GM12878 (cell line): Measurements from ENCODE around the gene KRT72. TPM values are rescaled to one million over a fixed set of nuclear protein-coding genes. Genes with fewer than 3 reads are reported as not detected.

Experiments
- ATAC-seq: fragments of 200-7000 bp; cut with Tn5 transposase; 3 replicates; pipeline ENCODE4 v1.9.1; 2020; ENCODE audit warnings: mild to moderate bottlenecking, moderate library complexity
- BruUV-seq: library from RNA; stranded (reverse); fragments of 400-500 nt; replicated peaks from 2 replicates; lab custom pipeline; 2021; lab: Mats Ljungman, UMichigan
- CTCF ChIA-PET: fragments of 300-600 bp; sonication (Branson Sonifier 250); formaldehyde crosslinking; extraction: SDS; loops from one replicate; lab custom pipeline; 2021; ENCODE audit warnings: inconsistent platforms; lab: Yijun Ruan, JAX
- POLR2A ChIA-PET: fragments of 350-600 bp; formaldehyde crosslinking; extraction: SDS; loops from one replicate; lab custom pipeline; 2021; ENCODE audit warnings: inconsistent platforms; lab: Charles Lee
- RAD21 ChIA-PET: fragments of 300-600 bp; sonication (Branson Sonifier 250); formaldehyde crosslinking; loops from one replicate; lab custom pipeline; 2023; ENCODE audit warnings: antibody characterized with exemption; ENCODE audit not compliant: unreplicated experiment; lab: Charles Lee
- SMC1A ChIA-PET: fragments of 300-600 bp; sonication (Branson Sonifier 250); formaldehyde crosslinking; loops from one replicate; lab custom pipeline; 2023; ENCODE audit not compliant: unreplicated experiment, uncharacterized antibody; lab: Charles Lee
- DNase-seq: peaks from one replicate; pipeline ENCODE4 v3.0.0-alpha.2; 2011; ENCODE audit warnings: low read depth, low spot score
- FAIRE-seq: peaks from 3 replicates; lab custom pipeline; 2011; peaks lifted over from hg19 to GRCh38; lab: Jason Lieb, UNC
- H2AFZ ChIP-seq: 2 replicates; pipeline ENCODE4 v1.6.0; 2011; ENCODE audit warnings: low read depth, low read length, control low read depth; ENCODE audit not compliant: control insufficient read depth
- H3K27ac ChIP-seq: 2 replicates; pipeline ENCODE4 v1.5.1; 2011; ENCODE audit warnings: control low read depth; ENCODE audit not compliant: control insufficient read depth, insufficient read depth
- H3K27me3 ChIP-seq, 2 experiments: replicated peaks in 1 of 2; 2 replicates each; pipeline versions ENCODE4 v1.6.0 to v1.6.1; 2011; ENCODE audit warnings: low read length in 1 of 2; ENCODE audit not compliant: control insufficient read depth in 2 of 2, insufficient read depth in 2 of 2
- H3K36me3 ChIP-seq, 2 experiments: 2 replicates each; pipeline ENCODE4 v1.5.1; 2011; ENCODE audit warnings: low read length in 1 of 2; ENCODE audit not compliant: control insufficient read depth in 2 of 2, insufficient read depth in 2 of 2
- H3K4me1 ChIP-seq: 2 replicates; pipeline ENCODE4 v1.6.1; 2011; ENCODE audit warnings: mild to moderate bottlenecking, low read length, moderate library complexity, mixed read lengths; ENCODE audit not compliant: control insufficient read depth, insufficient read depth
- H3K4me2 ChIP-seq: 2 replicates; pipeline ENCODE4 v1.6.0; 2011; ENCODE audit warnings: control low read depth; ENCODE audit not compliant: control insufficient read depth, insufficient read depth
- H3K4me3 ChIP-seq: fragments of 200-600 bp; sonication (generic); 2 replicates; pipeline ENCODE4 v1.5.1; 2016
- H3K79me2 ChIP-seq: 2 replicates; pipeline ENCODE4 v1.6.0; 2011; ENCODE audit warnings: low read length; ENCODE audit not compliant: control insufficient read depth, insufficient read depth
- H3K9ac ChIP-seq: 2 replicates; pipeline ENCODE4 v1.8.0; 2011; ENCODE audit warnings: low read length, control low read depth, mixed read lengths; ENCODE audit not compliant: control insufficient read depth, insufficient read depth
- H3K9me3 ChIP-seq: replicated peaks from 3 replicates; pipeline ENCODE4 v1.5.1; 2011; ENCODE audit warnings: mild to moderate bottlenecking, low read length; ENCODE audit not compliant: control insufficient read depth, insufficient read depth
- H4K20me1 ChIP-seq: 2 replicates; pipeline ENCODE4 v1.6.0; 2011; ENCODE audit not compliant: control insufficient read depth, insufficient read depth
- ASH2L ChIP-seq: fragments of 300-600, 200-600 bp; sonication (generic); IDR thresholded peaks from 2 replicates; pipeline ENCODE4 v1.6.1; 2017; ENCODE audit warnings: low read depth, mild to moderate bottlenecking, borderline replicate concordance
- CREM ChIP-seq: IDR thresholded peaks from 2 replicates; pipeline ENCODE4 v1.6.1; 2014; ENCODE audit warnings: antibody characterized with exemption, low read depth
- KLF5 ChIP-seq: fragments of 450-650 bp; IDR thresholded peaks from 2 replicates; pipeline ENCODE4 v1.6.1; 2014; ENCODE audit warnings: mild to moderate bottlenecking; ENCODE audit not compliant: partially characterized antibody
- MXI1 ChIP-seq: fragments of 150-350 bp; IDR thresholded peaks from 2 replicates; pipeline ENCODE4 v1.6.1; 2011; ENCODE audit warnings: low read depth, mild to moderate bottlenecking, inconsistent platforms, low read length, improper control_type of control experiment
- RELA ChIP-seq: fragments of 450-650 bp; IDR thresholded peaks from 2 replicates; pipeline ENCODE4 v1.8.0; 2014; ENCODE audit warnings: borderline replicate concordance; ENCODE audit not compliant: partially characterized antibody
- SUPT20H ChIP-seq: IDR thresholded peaks from 2 replicates; pipeline ENCODE4 v1.6.1; 2011; ENCODE audit warnings: low read depth, mild to moderate bottlenecking, low read length, moderate library complexity, borderline replicate concordance; ENCODE audit not compliant: control insufficient read depth
- WGBS: methylation state at CpG from one replicate; pipeline ENCODE4 v1.1.6; 2016; ENCODE audit warnings: low lambda C conversion rate; ENCODE audit not compliant: insufficient replicate concordance, insufficient coverage; ENCODE audit errors: missing lambda C conversion rate; 5-methylcytosine and 5-hydroxymethylcytosine counted together
- in situ Hi-C: fragments of 300-500 bp; cut with MboI; formaldehyde crosslinking; loops from 9 replicates; pipeline ENCODE4 v1.14.3; 2018; ENCODE audit warnings: mixed read lengths
- intact Hi-C: fragments of 100-400 bp; cut with micrococcal nuclease; formaldehyde crosslinking; loops from one replicate; pipeline ENCODE4 v1.14.2; 2022; ENCODE audit not compliant: unreplicated experiment
- polyA plus RNA-seq, 11 experiments: library from polyadenylated mRNA; depleted of rRNA in 4 of 11; unstranded in 6 of 11; stranded (reverse) in 5 of 11; fragments of >200 nt; fragmentation: Nextera tagmentation in 4 of 11; fragmentation: Illumina TruSeq in 1 of 11; extraction: Ambion mirVana in 4 of 11; extraction: Trizol in 1 of 11; gene quantifications; 1 replicate in 1 of 11; 2 replicates in 10 of 11; pipeline versions ENCODE4 v1.2.1 to v1.2.3, GENCODE V29; 2011 to 2016; ENCODE audit warnings: inconsistent platforms in 2 of 11, missing spikeins in 2 of 11, low read depth in 1 of 11
- total RNA-seq, 4 experiments: library from RNA; depleted of rRNA in 3 of 4; stranded (reverse); fragments of >200 nt in 3 of 4; fragmentation: Illumina TruSeq in 1 of 4; extraction: Trizol in 1 of 4; gene quantifications; 2 replicates each; pipeline versions ENCODE4 v1.2.1 to v1.2.3, GENCODE V29; 2013 to 2021
- TF ChIP-seq, protein P1 (sequence below): fragments of 150-350 bp; IDR thresholded peaks from 2 replicates; pipeline ENCODE4 v1.6.1; 2014; ENCODE audit warnings: mild to moderate bottlenecking, low read depth, low read length
- TF ChIP-seq, protein P2 (sequence below): IDR thresholded peaks from 2 replicates; pipeline ENCODE4 v1.6.1; 2012; ENCODE audit warnings: low read depth, low read length, improper control_type of control experiment
- TF ChIP-seq, protein P3 (sequence below): fragments of 450-650 bp; IDR thresholded peaks from 2 replicates; pipeline ENCODE4 v1.6.1; 2018; ENCODE audit warnings: mild to moderate bottlenecking, low read depth, moderate library complexity; ENCODE audit not compliant: partially characterized antibody
- TF ChIP-seq, protein P4 (sequence below): fragments of 450-650 bp; IDR thresholded peaks from 2 replicates; pipeline ENCODE4 v1.6.1; 2017; ENCODE audit warnings: mild to moderate bottlenecking

The KRT72 gene
- total and polyA plus RNA-seq, 10 of the 15 experiments (the other 5 are each of a cell fraction or from before 2014, with no cell fraction given) = not detected

DNA sequence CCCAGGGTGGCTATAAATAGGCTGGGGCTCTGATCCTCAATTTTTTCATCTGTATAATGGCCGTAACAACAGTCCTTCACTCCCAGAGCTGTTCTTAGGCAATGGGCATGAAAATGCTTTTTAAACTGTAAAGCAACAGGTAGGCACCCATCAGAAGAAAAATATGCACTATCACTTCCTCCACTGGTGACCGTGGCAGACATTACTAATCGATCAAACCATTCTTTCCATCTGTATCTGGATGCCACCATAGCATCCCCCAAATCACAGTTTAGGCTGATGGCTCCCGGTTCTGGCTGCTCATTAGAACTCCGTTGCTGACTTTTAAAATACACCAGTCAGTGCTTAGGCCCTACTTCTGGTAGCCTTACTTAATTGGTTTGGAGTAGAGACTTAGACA, 59.6 kb downstream of the KRT72 start:
- no peak for ATAC-seq
- ChIA-PET POLR2A (no interaction called here), RAD21 (no interaction called here), CTCF (no interaction called here), SMC1A (no interaction called here)
- Histone ChIP-seq H3K27me3 (peaks cover 0 to 3% of the 10 kb centered on the region in 2 experiments; a peak in 1 of 4 replicates), H3K4me1 (no peaks in the 10 kb centered on the region), H3K36me3 (no peaks in the 10 kb centered on the region), H3K4me2 (no peak overlapping the region), H2AFZ (no peak overlapping the region), H3K4me3 (no peak overlapping the region), H3K9ac (no peak overlapping the region), H4K20me1 (no peaks in the 10 kb centered on the region), H3K79me2 (no peaks in the 10 kb centered on the region), H3K27ac (no peak overlapping the region), H3K9me3 (no peaks in the 10 kb centered on the region)
- WGBS = 31% methylated on average over 5 of the region's 5 CpGs
- TF ChIP-seq MXI1 (no peak), RELA (no peak)
- TF ChIP-seq, protein P1, sequence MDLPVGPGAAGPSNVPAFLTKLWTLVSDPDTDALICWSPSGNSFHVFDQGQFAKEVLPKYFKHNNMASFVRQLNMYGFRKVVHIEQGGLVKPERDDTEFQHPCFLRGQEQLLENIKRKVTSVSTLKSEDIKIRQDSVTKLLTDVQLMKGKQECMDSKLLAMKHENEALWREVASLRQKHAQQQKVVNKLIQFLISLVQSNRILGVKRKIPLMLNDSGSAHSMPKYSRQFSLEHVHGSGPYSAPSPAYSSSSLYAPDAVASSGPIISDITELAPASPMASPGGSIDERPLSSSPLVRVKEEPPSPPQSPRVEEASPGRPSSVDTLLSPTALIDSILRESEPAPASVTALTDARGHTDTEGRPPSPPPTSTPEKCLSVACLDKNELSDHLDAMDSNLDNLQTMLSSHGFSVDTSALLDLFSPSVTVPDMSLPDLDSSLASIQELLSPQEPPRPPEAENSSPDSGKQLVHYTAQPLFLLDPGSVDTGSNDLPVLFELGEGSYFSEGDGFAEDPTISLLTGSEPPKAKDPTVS = no peak
- FAIRE-seq = no peak
- intact Hi-C loops = no loop called here
- in situ Hi-C loops = no loop called here
- BruUV-seq = no TSS peak
- DNase-seq = no peak

DNA sequence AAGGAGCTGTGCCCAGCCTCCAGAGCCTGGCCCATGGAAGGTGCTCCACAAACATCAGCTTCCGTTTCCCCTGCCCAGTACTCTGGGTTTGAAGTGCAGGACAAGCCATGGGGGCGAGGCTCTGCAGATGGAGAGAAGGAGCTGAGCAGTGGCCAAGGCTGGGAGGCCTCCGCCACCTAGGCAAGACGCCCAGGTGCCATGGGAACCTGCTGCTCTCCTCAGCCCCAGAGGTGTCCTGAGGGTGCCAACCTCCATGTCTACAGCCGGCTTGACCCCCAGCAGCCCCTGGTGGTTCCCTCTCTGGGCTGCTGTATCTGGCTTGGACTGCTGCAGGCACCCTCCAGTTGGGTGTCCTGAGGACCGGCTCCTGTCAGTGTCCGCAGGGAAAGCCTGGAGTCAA, 60.7 kb downstream of the KRT72 start:
- ChIA-PET SMC1A (no interaction called here), POLR2A (no interaction called here), CTCF (no interaction called here), RAD21 (no interaction called here)
- Histone ChIP-seq H3K4me1 (no peaks in the 10 kb centered on the region), H3K4me3 (no peak overlapping the region), H4K20me1 (no peaks in the 10 kb centered on the region), H3K27ac (no peak overlapping the region), H3K27me3 (peaks cover 0 to 2% of the 10 kb centered on the region in 2 experiments; a peak in 1 of 4 replicates), H3K9me3 (no peaks in the 10 kb centered on the region), H2AFZ (no peak overlapping the region), H3K4me2 (no peak overlapping the region), H3K79me2 (no peaks in the 10 kb centered on the region), H3K9ac (no peak overlapping the region), H3K36me3 (no peaks in the 10 kb centered on the region)
- FAIRE-seq (no peak), ATAC-seq (no peak), DNase-seq (no peak)
- intact Hi-C loops (no loop called here), in situ Hi-C loops (no loop called here)
- WGBS = 34% methylated on average over 7 of the region's 7 CpGs
- no TSS peak for BruUV-seq
- TF ChIP-seq ASH2L = no peak
- TF ChIP-seq, protein P2, sequence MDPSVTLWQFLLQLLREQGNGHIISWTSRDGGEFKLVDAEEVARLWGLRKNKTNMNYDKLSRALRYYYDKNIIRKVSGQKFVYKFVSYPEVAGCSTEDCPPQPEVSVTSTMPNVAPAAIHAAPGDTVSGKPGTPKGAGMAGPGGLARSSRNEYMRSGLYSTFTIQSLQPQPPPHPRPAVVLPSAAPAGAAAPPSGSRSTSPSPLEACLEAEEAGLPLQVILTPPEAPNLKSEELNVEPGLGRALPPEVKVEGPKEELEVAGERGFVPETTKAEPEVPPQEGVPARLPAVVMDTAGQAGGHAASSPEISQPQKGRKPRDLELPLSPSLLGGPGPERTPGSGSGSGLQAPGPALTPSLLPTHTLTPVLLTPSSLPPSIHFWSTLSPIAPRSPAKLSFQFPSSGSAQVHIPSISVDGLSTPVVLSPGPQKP = no peak
- TF ChIP-seq KLF5 = no peak
- TF ChIP-seq SUPT20H = no peak
- TF ChIP-seq, protein P3, sequence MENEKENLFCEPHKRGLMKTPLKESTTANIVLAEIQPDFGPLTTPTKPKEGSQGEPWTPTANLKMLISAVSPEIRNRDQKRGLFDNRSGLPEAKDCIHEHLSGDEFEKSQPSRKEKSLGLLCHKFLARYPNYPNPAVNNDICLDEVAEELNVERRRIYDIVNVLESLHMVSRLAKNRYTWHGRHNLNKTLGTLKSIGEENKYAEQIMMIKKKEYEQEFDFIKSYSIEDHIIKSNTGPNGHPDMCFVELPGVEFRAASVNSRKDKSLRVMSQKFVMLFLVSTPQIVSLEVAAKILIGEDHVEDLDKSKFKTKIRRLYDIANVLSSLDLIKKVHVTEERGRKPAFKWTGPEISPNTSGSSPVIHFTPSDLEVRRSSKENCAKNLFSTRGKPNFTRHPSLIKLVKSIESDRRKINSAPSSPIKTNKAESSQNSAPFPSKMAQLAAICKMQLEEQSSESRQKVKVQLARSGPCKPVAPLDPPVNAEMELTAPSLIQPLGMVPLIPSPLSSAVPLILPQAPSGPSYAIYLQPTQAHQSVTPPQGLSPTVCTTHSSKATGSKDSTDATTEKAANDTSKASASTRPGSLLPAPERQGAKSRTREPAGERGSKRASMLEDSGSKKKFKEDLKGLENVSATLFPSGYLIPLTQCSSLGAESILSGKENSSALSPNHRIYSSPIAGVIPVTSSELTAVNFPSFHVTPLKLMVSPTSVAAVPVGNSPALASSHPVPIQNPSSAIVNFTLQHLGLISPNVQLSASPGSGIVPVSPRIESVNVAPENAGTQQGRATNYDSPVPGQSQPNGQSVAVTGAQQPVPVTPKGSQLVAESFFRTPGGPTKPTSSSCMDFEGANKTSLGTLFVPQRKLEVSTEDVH = no peak
- no peak for TF ChIP-seq CREM
- TF ChIP-seq, protein P4, sequence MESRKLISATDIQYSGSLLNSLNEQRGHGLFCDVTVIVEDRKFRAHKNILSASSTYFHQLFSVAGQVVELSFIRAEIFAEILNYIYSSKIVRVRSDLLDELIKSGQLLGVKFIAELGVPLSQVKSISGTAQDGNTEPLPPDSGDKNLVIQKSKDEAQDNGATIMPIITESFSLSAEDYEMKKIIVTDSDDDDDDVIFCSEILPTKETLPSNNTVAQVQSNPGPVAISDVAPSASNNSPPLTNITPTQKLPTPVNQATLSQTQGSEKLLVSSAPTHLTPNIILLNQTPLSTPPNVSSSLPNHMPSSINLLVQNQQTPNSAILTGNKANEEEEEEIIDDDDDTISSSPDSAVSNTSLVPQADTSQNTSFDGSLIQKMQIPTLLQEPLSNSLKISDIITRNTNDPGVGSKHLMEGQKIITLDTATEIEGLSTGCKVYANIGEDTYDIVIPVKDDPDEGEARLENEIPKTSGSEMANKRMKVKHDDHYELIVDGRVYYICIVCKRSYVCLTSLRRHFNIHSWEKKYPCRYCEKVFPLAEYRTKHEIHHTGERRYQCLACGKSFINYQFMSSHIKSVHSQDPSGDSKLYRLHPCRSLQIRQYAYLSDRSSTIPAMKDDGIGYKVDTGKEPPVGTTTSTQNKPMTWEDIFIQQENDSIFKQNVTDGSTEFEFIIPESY = no peak
